ENCODE results near the gene IPO11.
"Not testable (repeated sequence)": the region's sequence is repeated elsewhere in the genome, so short reads cannot be mapped to it uniquely, and the experiment has no call there.

The IPO11 gene

DNA sequence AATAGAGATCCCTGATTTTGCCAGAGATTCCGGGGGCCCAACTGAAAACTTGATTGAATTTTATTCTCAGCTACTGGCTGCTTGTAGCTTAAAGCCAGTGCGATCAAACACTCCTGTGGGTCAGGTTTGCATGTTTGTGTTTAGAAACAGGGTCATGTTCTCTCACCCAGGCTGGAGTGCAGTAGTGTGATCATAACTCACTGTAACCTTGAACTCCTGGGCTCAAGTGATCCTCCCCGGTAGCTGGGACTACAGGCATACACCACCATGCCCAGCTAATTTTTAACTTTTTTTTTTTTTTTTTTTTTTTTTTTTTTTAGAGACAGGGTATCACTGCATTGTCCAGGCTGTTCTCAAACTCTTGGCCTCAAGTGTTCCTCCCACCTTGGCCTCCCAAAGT lies 232.7 kb downstream of the IPO11 start:
- no peak for DNase-seq (ENCODE audit: low read depth in 2 of 2)

GRCh38 chr5:62647241-62647640 lies 234.7 kb downstream of the IPO11 start:
- DNase-seq (ENCODE audit: low read depth in 2 of 2): no peak

GRCh38 chr5:62649025-62649424 lies 236.5 kb downstream of the IPO11 start:
- DNase-seq (ENCODE audit: low read depth in 2 of 2): no peak

DNA sequence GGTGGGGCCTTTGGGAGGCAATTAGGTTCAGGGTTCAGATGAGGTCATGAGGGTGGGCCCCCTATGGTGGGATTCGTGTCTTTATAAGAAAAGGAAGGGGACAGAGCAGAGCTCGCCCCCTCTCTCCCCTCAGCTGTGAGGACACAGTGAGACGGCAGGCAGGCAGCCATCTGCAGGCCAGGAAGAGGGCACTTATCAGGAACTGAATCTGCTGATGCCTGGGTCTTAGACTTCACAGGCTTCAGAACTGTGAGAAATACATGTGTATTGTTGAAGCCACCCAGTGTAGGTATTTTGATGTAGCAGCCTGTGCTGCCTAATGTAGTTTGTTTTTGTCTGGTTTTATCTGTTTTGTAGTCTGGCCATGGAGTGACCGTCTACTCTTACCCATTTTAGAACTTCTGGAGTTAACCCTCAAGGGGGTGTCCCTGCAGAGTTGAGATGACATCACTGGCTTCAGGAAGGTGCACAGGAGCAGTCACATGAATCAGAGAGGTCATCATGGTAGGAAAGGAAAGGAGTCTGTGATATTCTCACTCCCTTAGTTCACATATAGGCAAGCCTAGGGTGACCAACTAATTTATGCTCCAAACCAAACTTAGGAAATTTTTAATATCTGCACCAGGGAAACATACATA lies 237.0 kb downstream of the IPO11 start:
- DNase-seq (ENCODE audit: low read depth in 2 of 2): no peak

DNA sequence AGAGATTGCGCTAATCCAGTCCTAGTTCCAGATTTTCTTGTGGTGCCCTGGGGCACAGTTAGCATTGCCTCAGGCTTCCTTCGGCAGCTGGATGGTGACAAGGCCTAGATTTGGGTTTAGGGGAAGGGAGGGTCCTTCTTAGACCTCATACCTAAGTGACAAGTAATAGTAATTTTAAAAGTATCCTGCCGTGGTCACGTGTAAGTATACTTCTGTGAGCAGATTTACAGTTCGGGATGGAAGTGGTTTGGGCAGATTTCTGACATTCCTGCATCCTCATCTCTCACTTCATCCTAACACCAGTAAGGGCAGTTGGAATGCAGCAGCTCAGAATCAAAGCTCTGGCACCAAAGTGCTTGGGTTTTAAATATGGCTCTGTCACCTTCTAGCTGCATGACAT lies 237.6 kb downstream of the IPO11 start:
- DNase-seq (ENCODE audit: low read depth in 2 of 2): no peak

DNA sequence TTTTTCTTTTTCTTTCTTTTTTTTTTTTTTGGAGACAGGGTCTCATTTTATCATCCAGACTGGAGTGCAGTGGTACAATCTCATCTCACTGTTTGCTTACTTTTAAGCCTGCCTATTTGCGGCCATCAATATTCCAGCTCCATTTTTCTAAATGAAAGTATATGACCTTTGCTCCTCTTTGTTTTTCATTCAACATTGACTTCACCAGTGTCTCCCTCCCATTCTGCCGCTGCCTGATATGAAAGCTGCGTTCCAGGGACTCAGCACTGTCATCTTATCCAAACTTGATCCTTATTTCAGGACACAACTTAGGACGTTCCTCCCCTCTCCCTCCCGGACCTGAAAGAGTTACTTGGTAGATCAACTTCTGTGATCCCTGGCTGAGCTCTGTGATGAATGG lies 239.7 kb downstream of the IPO11 start:
- no peak for DNase-seq (ENCODE audit: low read depth in 2 of 2)

DNA sequence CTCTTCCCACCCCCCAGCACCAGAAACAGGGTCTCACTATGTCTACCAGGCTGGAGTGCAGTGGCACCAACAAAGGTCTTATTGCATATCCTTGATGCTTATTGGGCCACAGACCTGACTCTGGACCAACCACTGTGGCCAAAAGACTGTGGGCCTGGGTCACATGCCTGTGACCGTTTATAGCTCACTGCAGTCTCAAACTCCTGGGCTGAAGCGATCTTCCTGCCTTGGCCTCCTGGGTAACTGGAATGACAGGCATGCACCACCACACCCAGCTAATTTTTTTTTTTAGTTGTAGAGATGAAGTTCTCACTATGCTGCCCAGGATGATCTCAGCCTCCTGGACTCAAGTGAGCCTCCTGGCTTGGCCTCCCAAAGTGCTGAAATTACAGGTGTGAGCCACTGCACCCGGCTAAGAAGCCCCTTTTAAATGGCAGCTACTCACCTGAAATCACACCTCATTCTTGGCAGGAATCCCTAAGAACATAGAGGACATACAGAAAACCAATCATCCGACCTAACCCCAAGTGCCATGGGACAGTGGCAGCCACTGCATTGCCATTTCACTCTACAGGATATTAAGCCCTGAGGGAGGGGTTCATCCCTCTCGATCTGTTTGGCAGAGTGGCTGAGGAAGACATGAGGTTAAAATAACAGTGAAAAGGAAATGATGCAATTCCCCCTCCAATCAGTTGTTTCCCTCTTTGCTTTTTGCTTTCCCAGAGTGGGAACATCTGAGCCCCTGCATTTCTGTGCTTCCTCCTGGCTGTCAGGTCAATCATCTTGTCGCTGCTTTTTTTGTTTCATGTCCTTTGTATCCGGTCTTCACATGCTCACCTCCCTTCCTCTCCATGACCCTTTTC lies 240.7 kb downstream of the IPO11 start:
- no peak for DNase-seq (ENCODE audit: low read depth in 2 of 2)

DNA sequence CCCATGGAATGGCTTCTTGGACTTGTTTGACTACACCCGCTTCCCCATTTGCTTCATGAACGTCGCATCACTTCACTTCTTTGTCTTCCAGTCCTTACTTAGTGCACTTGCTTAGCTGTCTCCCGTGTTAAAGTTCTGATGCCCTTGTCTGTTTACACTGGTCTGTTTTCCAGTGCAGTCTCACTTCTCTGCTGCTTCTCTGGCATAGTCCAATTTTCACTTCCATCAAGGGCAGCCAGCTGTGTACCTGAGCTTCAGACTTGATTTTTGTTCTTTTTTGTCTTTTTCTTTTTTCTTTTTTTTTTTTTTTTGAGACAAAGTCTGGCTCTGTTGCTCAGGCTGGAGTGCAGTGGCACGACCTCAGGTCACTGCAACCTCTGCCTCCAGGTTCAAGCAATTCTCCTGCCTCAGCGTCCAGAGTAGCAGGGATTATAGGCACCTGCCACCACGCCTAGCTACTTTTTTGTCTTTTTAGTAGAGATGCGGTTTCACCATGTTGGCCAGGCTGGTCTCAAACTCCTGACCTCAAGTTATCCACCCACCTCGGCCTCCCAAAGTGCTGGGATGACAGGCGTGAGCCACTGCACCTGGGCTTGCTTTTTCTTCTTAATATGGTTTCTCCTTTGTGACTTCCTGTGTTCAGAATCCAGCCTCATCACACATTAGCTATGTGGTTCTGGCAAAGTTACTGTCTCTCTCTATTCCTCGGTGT lies 241.5 kb downstream of the IPO11 start:
- DNase-seq (ENCODE audit: low read depth in 2 of 2): no peak

- not testable (repeated sequence) for DNase-seq (ENCODE audit: low read depth in 2 of 2)
These were observed 245.2 kb downstream of the IPO11 start for GRCh38 chr5:62657772-62658171.

GRCh38 chr5:62661126-62661525 lies 248.6 kb downstream of the IPO11 start:
- no peak for DNase-seq (ENCODE audit: low read depth in 2 of 2)

DNA sequence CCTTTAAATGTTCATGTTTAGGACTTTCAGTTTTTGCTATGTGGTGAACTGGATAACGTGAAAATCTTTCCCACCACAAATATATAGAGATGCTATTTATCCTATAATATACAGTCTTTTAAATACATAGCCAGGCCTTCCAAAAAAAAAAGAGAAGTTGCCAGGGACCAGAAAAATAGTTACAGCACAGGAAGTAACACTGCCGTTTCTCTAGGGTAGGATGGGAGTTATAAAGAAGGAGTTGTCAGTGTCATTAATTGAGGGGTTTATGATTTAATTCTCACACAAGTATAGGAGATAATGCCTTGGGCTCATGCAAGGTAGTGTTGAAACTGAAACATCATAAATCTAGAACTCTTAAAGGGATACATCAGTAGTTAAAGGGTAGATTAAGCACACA lies 250.0 kb downstream of the IPO11 start:
- DNase-seq (ENCODE audit: low read depth in 2 of 2): no peak

DNA sequence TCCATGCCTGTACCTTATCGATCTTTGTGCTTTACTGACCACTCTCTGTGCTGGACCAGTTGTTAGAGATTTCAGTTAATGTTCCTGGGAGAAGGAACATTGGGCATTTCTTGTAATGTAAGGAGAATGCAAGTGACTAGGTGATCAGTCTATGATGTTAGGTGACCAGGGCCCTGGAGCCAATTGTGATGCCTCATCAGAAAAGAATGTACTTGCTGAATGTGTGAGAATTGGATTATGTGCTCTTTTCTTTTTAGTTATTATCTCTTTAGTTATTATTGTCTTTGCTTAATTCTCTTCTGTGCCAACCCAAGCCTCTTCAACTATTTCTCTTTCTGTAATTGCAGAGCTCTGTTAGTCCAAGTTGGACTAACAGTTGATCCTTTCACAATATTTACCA lies 258.9 kb downstream of the IPO11 start:
- no peak for DNase-seq (ENCODE audit: low read depth in 2 of 2)

DNA sequence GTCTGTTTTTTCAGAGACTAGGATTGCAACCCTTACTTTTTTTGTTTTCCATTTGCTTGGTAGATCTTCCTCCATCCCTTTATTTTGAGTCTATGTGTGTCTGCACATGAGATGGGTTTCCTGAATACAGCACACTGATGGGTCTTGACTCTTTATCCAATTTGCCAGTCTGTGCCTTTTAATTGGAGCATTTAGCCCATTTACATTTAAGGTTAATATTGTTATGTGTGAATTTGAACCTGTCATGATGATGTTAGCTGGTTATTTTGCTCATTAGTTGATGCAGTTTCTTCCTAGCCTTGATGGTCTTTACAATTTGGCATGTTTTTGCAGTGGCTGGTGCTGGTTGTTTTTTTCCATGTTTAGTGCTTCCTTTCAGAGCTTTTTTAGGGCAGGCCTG lies 264.0 kb downstream of the IPO11 start:
- not testable (repeated sequence) for DNase-seq (ENCODE audit: low read depth in 2 of 2)
